Hematopoietic multipotent progenitor cell treated with erythropoietin and hydrocortisone succinate and interleukin-3 and kit ligand, for 6 days (in vitro differentiated cells): ENCODE measurements around the gene RBFOX1.

ENCODE experiments used
- DNase-seq: peaks from one replicate; pipeline ENCODE4 v3.0.0-alpha.2; 2015

Gene RBFOX1

GRCh38 chr16:7422036-7422888, 89.6 kb downstream of the RBFOX1 start:
- no peak for DNase-seq

GRCh38 chr16:7423434-7424044, 90.9 kb downstream of the RBFOX1 start:
- DNase-seq: no peak

- no peak for DNase-seq
Observed at GRCh38 chr16:7426161-7426560, 93.5 kb downstream of the RBFOX1 start.

- DNase-seq: no peak
Observed at GRCh38 chr16:7431723-7432122, 99.1 kb downstream of the RBFOX1 start.

- DNase-seq: no peak
Observed at GRCh38 chr16:7436306-7436705, 103.7 kb downstream of the RBFOX1 start.

GRCh38 chr16:7437135-7437804, 104.6 kb downstream of the RBFOX1 start:
- DNase-seq: no peak

- DNase-seq: no peak
Observed at GRCh38 chr16:7437843-7438242, 105.2 kb downstream of the RBFOX1 start.

- no peak for DNase-seq
Observed at GRCh38 chr16:7438601-7439000, 106.0 kb downstream of the RBFOX1 start.

- DNase-seq: no peak
Observed at GRCh38 chr16:7439518-7439917, 106.9 kb downstream of the RBFOX1 start.

GRCh38 chr16:7440886-7441400, 108.3 kb downstream of the RBFOX1 start:
- DNase-seq: no peak

- DNase-seq: no peak
Observed at GRCh38 chr16:7442050-7442449, 109.4 kb downstream of the RBFOX1 start.

- no peak for DNase-seq
Observed at GRCh38 chr16:7443142-7443541, 110.5 kb downstream of the RBFOX1 start.

GRCh38 chr16:7443648-7444365, 111.2 kb downstream of the RBFOX1 start:
- no peak for DNase-seq

GRCh38 chr16:7449306-7449705, 116.7 kb downstream of the RBFOX1 start:
- no peak for DNase-seq

GRCh38 chr16:7449808-7450207, 117.2 kb downstream of the RBFOX1 start:
- DNase-seq: no peak

- no peak for DNase-seq
Observed at GRCh38 chr16:7450440-7450839, 117.8 kb downstream of the RBFOX1 start.

- no peak for DNase-seq
Observed at GRCh38 chr16:7452090-7452489, 119.4 kb downstream of the RBFOX1 start.

GRCh38 chr16:7456211-7456610, 123.6 kb downstream of the RBFOX1 start:
- DNase-seq: no peak

- no peak for DNase-seq
Observed at GRCh38 chr16:7458144-7458543, 125.5 kb downstream of the RBFOX1 start.

- no peak for DNase-seq
Observed at GRCh38 chr16:7470344-7470743, 137.7 kb downstream of the RBFOX1 start.

- no peak for DNase-seq
Observed at GRCh38 chr16:7471268-7471667, 138.6 kb downstream of the RBFOX1 start.

- DNase-seq: no peak
Observed at GRCh38 chr16:7482032-7482431, 149.4 kb downstream of the RBFOX1 start.
